Activated CD8-positive, alpha-beta T cell treated with anti-CD3 and anti-CD28 coated beads for 36 hours (primary cell): ENCODE data around the gene IL18RAP. TPM values are rescaled to one million over a fixed set of nuclear protein-coding genes. Genes with fewer than 3 reads are reported as not detected.

Experiments used
- ATAC-seq: fragments of 200-7000 bp; cut with Tn5 transposase; one replicate; pipeline ENCODE4 v1.10.0; 2021; ENCODE audit warnings: mild to moderate bottlenecking, moderate library complexity
- CTCF ChIA-PET: fragments of 350-600 bp; sonication (Branson Sonifier 250); formaldehyde crosslinking; loops from one replicate; lab custom pipeline; 2021; ENCODE audit warnings: antibody characterized with exemption; lab: Charles Lee
- POLR2A ChIA-PET: fragments of 350-600 bp; sonication (Branson Sonifier 250); formaldehyde crosslinking; loops from one replicate; lab custom pipeline; 2021; ENCODE audit warnings: antibody characterized with exemption; lab: Charles Lee
- DNase-seq: peaks from one replicate; pipeline ENCODE4 v3.0.0-alpha.2; 2020
- H3K27ac Mint-ChIP-seq: one replicate; pipeline ENCODE4 v1.8.0; 2021; ENCODE audit warnings: mild to moderate bottlenecking, mixed read lengths
- H3K27me3 Mint-ChIP-seq: one replicate; pipeline ENCODE4 v1.8.0; 2021; ENCODE audit warnings: mixed read lengths
- H3K36me3 Mint-ChIP-seq: one replicate; pipeline ENCODE4 v1.8.0; 2021; ENCODE audit warnings: low read depth, mixed read lengths
- H3K4me1 Mint-ChIP-seq: one replicate; pipeline ENCODE4 v1.8.0; 2021; ENCODE audit warnings: low read depth, mixed read lengths
- H3K4me3 Mint-ChIP-seq: one replicate; pipeline ENCODE4 v1.8.0; 2021; ENCODE audit warnings: mild to moderate bottlenecking, moderate library complexity, mixed read lengths
- H3K9me3 Mint-ChIP-seq: one replicate; pipeline ENCODE4 v1.8.0; 2021; ENCODE audit warnings: mixed read lengths
- CTCF ChIP-seq: fragments of 200-600 bp; IDR thresholded peaks from one replicate; pipeline ENCODE4 v1.8.0; 2022; ENCODE audit warnings: antibody characterized with exemption, mild to moderate bottlenecking
- intact Hi-C: fragments of 100-400 bp; cut with micrococcal nuclease; formaldehyde crosslinking; loops from one replicate; pipeline ENCODE4 v1.10.0; 2022
- total RNA-seq, 2 experiments: library from RNA; stranded (reverse); gene quantifications; one replicate each; pipeline ENCODE4 v1.2.3, GENCODE V29; 2021

The IL18RAP gene
- total RNA-seq, 2 experiments from 2014 or later = 5.8 to 6.0 TPM

- H3K4me3 Mint-ChIP-seq = no peak overlapping the region
- CTCF ChIA-PET = no interaction called here
Measured at GRCh38 chr2:102478686-102479470, 55.9 kb downstream of the IL18RAP start.

GRCh38 chr2:102480285-102481195, 57.6 kb downstream of the IL18RAP start:
- Mint-ChIP-seq H3K36me3 (no peaks in the 10 kb centered on the region), H3K27me3 (peaks cover 11% of the 10 kb centered on the region), H3K9me3 (no peaks in the 10 kb centered on the region), H3K27ac (no peak overlapping the region), H3K4me3 (no peak overlapping the region), H3K4me1 (no peaks in the 10 kb centered on the region)
- no peak for TF ChIP-seq CTCF
- POLR2A ChIA-PET = no interaction called here
- no peak for ATAC-seq
- DNase-seq = no peak
- CTCF ChIA-PET = no interaction called here
- intact Hi-C loops = no loop called here

More at GRCh38 chr2:102478686-102479470, 55.9 kb downstream of the IL18RAP start:
- Mint-ChIP-seq H3K27me3 (peaks cover 8% of the 10 kb centered on the region), H3K9me3 (no peaks in the 10 kb centered on the region), H3K4me1 (no peaks in the 10 kb centered on the region), H3K27ac (no peak overlapping the region), H3K36me3 (no peaks in the 10 kb centered on the region)
- no peak for TF ChIP-seq CTCF
- DNase-seq (no peak), ATAC-seq (no peak)
- POLR2A ChIA-PET = no interaction called here
- intact Hi-C loops = loop anchor here (10.0 kb wide), 1 partner anchor 226 kb away; no protein-coding TSS in a partner anchor

- Mint-ChIP-seq H3K4me3 (no peak overlapping the region), H3K9me3 (no peaks in the 10 kb centered on the region), H3K36me3 (no peaks in the 10 kb centered on the region), H3K27ac (no peak overlapping the region), H3K4me1 (no peaks in the 10 kb centered on the region), H3K27me3 (peaks cover 11% of the 10 kb centered on the region)
- DNase-seq (no peak), ATAC-seq (no peak)
- POLR2A ChIA-PET = no interaction called here
- CTCF ChIA-PET = no interaction called here
- no peak for TF ChIP-seq CTCF
- intact Hi-C loops = no loop called here
Measured at GRCh38 chr2:102481931-102482330, 59.0 kb downstream of the IL18RAP start.

- no peaks in the 10 kb centered on the region for H3K9me3 Mint-ChIP-seq
- TF ChIP-seq CTCF = no peak
- intact Hi-C loops = no loop called here
Measured at GRCh38 chr2:102483086-102483485, 60.1 kb downstream of the IL18RAP start.

More at GRCh38 chr2:102483086-102483485, 60.1 kb downstream of the IL18RAP start:
- ChIA-PET CTCF (interaction anchor here (0.6 to 3.0 kb wide), 4 partner anchors 9 to 1270 kb away, joined by 3 to 23 read pairs (median 4); partner anchors contain the start of gene SLC9A4), POLR2A (interaction anchor here (1.4 kb wide), 1 partner anchor 39 kb away, joined by 3 read pairs; no protein-coding TSS in a partner anchor)
- H3K27me3 Mint-ChIP-seq = peaks cover 14% of the 10 kb centered on the region
- DNase-seq = no peak
- H3K36me3 Mint-ChIP-seq = no peaks in the 10 kb centered on the region
- H3K27ac Mint-ChIP-seq = no peak overlapping the region
- ATAC-seq = no peak
- H3K4me3 Mint-ChIP-seq = no peak overlapping the region
- H3K4me1 Mint-ChIP-seq = peaks cover under 1% of the 10 kb centered on the region
